HepG2 (cell line): ENCODE measurements around the gene NACC2. TPM values are rescaled to one million over a fixed set of nuclear protein-coding genes. Genes with fewer than 3 reads are reported as not detected.
A peak's percentile ranks its signal among the peaks of the same experiment; 100 is the strongest.

Experiments
- CREM ChIP-seq, 2 experiments: sonication (generic) in 1 of 2; formaldehyde crosslinking in 1 of 2; IDR thresholded peaks; 2 replicates each; pipeline versions ENCODE4 v1.4.0 to v1.6.1; 2016 to 2020; ENCODE audit warnings: antibody characterized with exemption in 1 of 2, mild to moderate bottlenecking in 1 of 2, missing genetic modification reagents in 1 of 2
- FOXA3 ChIP-seq: IDR thresholded peaks from 2 replicates; pipeline ENCODE4 v1.6.1; 2016; ENCODE audit warnings: missing genetic modification reagents, missing compliant biosample characterization
- FOXC1 ChIP-seq: sonication (generic); formaldehyde crosslinking; IDR thresholded peaks from 2 replicates; pipeline ENCODE4 v1.8.0; 2022; ENCODE audit warnings: mild to moderate bottlenecking, missing genetic modification reagents, borderline replicate concordance
- GABPA ChIP-seq, 2 experiments: IDR thresholded peaks; 2 replicates each; pipeline ENCODE4 v1.6.1; 2011 to 2016; ENCODE audit warnings: low read depth in 2 of 2, low read length in 1 of 2, missing biosample characterization in 1 of 2, missing genetic modification characterization in 1 of 2
- HDAC2 ChIP-seq: sonication (generic); formaldehyde crosslinking; IDR thresholded peaks from 2 replicates; pipeline ENCODE4 v1.4.0; 2020; ENCODE audit warnings: missing genetic modification reagents
- HNF4A ChIP-seq: sonication (generic); formaldehyde crosslinking; IDR thresholded peaks from 2 replicates; pipeline ENCODE4 v1.4.0; 2020; ENCODE audit warnings: missing genetic modification reagents
- KDM2A ChIP-seq: sonication (generic); formaldehyde crosslinking; IDR thresholded peaks from 2 replicates; pipeline ENCODE4 v1.4.0; 2020; ENCODE audit warnings: low read depth, missing genetic modification reagents, borderline replicate concordance
- KLF6 ChIP-seq: IDR thresholded peaks from 2 replicates; pipeline ENCODE4 v1.8.0; 2016; ENCODE audit warnings: missing biosample characterization, missing genetic modification reagents
- MXD4 ChIP-seq: IDR thresholded peaks from 2 replicates; pipeline ENCODE4 v1.6.1; 2016; ENCODE audit warnings: mild to moderate bottlenecking, missing biosample characterization, missing genetic modification reagents
- NCOA2 ChIP-seq: sonication (generic); formaldehyde crosslinking; IDR thresholded peaks from 2 replicates; pipeline ENCODE4 v1.8.0; 2022; ENCODE audit warnings: inconsistent platforms
- RBFOX2 ChIP-seq: fragments of 200-400 bp; formaldehyde crosslinking; IDR thresholded peaks from 2 replicates; pipeline ENCODE4 v1.6.1; 2017; ENCODE audit warnings: low read depth, mild to moderate bottlenecking, low read length
- RCOR2 ChIP-seq: IDR thresholded peaks from 2 replicates; pipeline ENCODE4 v1.6.1; 2016; ENCODE audit warnings: missing biosample characterization, missing genetic modification reagents
- SIN3A ChIP-seq: IDR thresholded peaks from 2 replicates; pipeline ENCODE4 v1.6.1; 2011; ENCODE audit warnings: low read depth, mild to moderate bottlenecking, control low read depth, low read length, borderline replicate concordance
- SNAI1 ChIP-seq: sonication (generic); formaldehyde crosslinking; IDR thresholded peaks from 2 replicates; pipeline ENCODE4 v1.5.0; 2020; ENCODE audit warnings: mild to moderate bottlenecking, missing genetic modification reagents, borderline replicate concordance
- SRY ChIP-seq: sonication (generic); formaldehyde crosslinking; IDR thresholded peaks from 2 replicates; pipeline ENCODE4 v1.8.0; 2022; ENCODE audit warnings: mild to moderate bottlenecking, missing genetic modification reagents
- STAT5B ChIP-seq: sonication (generic); formaldehyde crosslinking; IDR thresholded peaks from 2 replicates; pipeline ENCODE4 v1.4.0; 2020; ENCODE audit warnings: missing genetic modification reagents
- ZNF282 ChIP-seq: fragments of 450-650 bp; IDR thresholded peaks from 2 replicates; pipeline ENCODE4 v1.6.1; 2018; ENCODE audit not compliant: partially characterized antibody
- ZNF430 ChIP-seq: sonication (generic); formaldehyde crosslinking; IDR thresholded peaks from 2 replicates; pipeline ENCODE4 v1.9.0; 2021; ENCODE audit warnings: mild to moderate bottlenecking, missing genetic modification reagents
- ZNF562 ChIP-seq: sonication (generic); formaldehyde crosslinking; IDR thresholded peaks from 2 replicates; pipeline ENCODE4 v1.8.0; 2022; ENCODE audit warnings: missing genetic modification reagents, borderline replicate concordance
- ZNF724P ChIP-seq: sonication (generic); formaldehyde crosslinking; IDR thresholded peaks from 2 replicates; pipeline ENCODE4 v1.8.0; 2022; ENCODE audit warnings: missing genetic modification reagents, borderline replicate concordance
- ZNF792 ChIP-seq: IDR thresholded peaks from 2 replicates; pipeline ENCODE4 v1.6.1; 2016
- polyA plus RNA-seq, 8 experiments: library from polyadenylated mRNA; depleted of rRNA in 3 of 8; stranded (reverse) in 7 of 8; unstranded in 1 of 8; fragments of >200 nt; fragmentation: Illumina TruSeq in 4 of 8; extraction: Trizol in 4 of 8; gene quantifications; 2 replicates each; pipeline versions ENCODE4 v1.2.1 to v1.2.3, GENCODE V29; 2011 to 2016; ENCODE audit warnings: low read depth in 4 of 8, missing spikeins in 1 of 8, mixed read lengths in 1 of 8; ENCODE audit not compliant: insufficient read depth in 1 of 8
- total RNA-seq, 5 experiments: library from RNA; depleted of rRNA; stranded (reverse); fragments of >200 nt; fragmentation: Illumina TruSeq; extraction: Trizol; gene quantifications; 2 replicates each; pipeline ENCODE4 v1.2.3, GENCODE V29; 2016; ENCODE audit warnings: low read depth in 1 of 5
- TF ChIP-seq, protein P1 (sequence below): sonication (generic); formaldehyde crosslinking; IDR thresholded peaks from 2 replicates; pipeline ENCODE4 v1.4.0; 2020; ENCODE audit warnings: mild to moderate bottlenecking, missing genetic modification reagents
- TF ChIP-seq, protein P2 (sequence below): sonication (generic); formaldehyde crosslinking; IDR thresholded peaks from 2 replicates; pipeline ENCODE4 v1.8.0; 2022; ENCODE audit warnings: mild to moderate bottlenecking, missing genetic modification reagents
- TF ChIP-seq, protein P3 (sequence below): sonication (generic); formaldehyde crosslinking; IDR thresholded peaks from 2 replicates; pipeline ENCODE4 v1.4.0; 2020; ENCODE audit warnings: mild to moderate bottlenecking, missing genetic modification reagents

NACC2 gene
- total and polyA plus RNA-seq, 2 of the 13 experiments (the other 11 are each of a cell fraction or from before 2014, with no cell fraction given), result 5.9 to 12.3 TPM

DNA sequence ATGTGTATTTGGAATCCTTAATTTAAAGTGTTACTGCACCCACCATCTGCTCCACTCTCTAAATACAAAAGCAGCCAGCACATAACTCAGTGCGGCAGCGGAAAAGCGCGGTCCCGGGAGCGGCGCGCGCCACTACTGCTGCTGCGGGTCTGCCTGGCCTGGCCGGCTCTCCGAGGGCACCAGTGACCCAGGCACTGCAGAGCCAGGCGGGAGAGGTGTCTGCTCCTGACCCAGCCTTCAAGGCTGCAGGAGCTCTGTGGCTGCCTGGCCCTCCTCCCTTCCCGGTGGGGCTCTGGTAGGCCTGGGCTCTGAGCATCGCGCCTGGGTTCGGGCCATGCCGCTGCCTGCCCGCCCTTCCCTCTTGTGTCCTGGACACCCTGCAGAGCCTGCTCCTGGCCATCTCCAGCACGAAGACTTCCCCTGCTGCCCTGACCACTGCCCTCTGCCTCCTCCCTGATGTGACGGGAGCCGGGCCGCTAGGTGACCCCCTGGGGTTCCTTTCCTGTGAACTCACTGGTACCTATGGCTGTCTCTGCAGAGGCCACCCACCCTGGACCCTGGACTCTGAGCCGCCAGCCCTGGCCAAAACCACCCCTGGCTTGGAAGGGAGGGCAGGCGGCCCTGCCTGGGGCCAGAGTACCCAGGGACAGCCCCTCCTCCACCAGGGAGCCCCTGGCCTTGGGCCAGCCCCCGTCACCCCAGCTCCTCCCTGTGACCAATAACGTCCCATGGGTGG lies 101.2 kb downstream of the NACC2 start (continued):
- TF ChIP-seq, protein P1, sequence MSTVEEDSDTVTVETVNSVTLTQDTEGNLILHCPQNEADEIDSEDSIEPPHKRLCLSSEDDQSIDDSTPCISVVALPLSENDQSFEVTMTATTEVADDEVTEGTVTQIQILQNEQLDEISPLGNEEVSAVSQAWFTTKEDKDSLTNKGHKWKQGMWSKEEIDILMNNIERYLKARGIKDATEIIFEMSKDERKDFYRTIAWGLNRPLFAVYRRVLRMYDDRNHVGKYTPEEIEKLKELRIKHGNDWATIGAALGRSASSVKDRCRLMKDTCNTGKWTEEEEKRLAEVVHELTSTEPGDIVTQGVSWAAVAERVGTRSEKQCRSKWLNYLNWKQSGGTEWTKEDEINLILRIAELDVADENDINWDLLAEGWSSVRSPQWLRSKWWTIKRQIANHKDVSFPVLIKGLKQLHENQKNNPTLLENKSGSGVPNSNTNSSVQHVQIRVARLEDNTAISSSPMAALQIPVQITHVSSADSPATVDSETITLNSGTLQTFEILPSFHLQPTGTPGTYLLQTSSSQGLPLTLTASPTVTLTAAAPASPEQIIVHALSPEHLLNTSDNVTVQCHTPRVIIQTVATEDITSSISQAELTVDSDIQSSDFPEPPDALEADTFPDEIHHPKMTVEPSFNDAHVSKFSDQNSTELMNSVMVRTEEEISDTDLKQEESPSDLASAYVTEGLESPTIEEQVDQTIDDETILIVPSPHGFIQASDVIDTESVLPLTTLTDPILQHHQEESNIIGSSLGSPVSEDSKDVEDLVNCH (CRISPR knock-in tag), result no peak
- TF ChIP-seq MXD4 (CRISPR knock-in tag) (peak; percentile 64), ZNF792 (CRISPR knock-in tag) (peak; percentile 88), SIN3A (0 out of 2 replicates have a peak, but pooled peaks have one; percentile 35), SRY (CRISPR knock-in tag) (no peak), ZNF724P (CRISPR knock-in tag) (no peak), CREM (IDR thresholded peaks at IDR 0.05) (peak; percentile 77), CREM (CRISPR knock-in tag; IDR thresholded peaks at IDR 0.05) (no peak), STAT5B (no peak), FOXC1 (CRISPR knock-in tag) (peak; percentile 72), FOXA3 (CRISPR knock-in tag) (peak; percentile 52; the same call in 1 of the 2 replicates), KLF6 (CRISPR knock-in tag) (peak; percentile 61; the same call in 1 of the 2 replicates), KDM2A (CRISPR knock-in tag) (peak; percentile 79; the same call in 1 of the 2 replicates), HDAC2 (CRISPR knock-in tag) (peak; percentile 90), SNAI1 (CRISPR knock-in tag) (peak; percentile 84; the same call in 1 of the 2 replicates), HNF4A (CRISPR knock-in tag) (peak; percentile 97), RCOR2 (CRISPR knock-in tag) (peak; percentile 25; the same call in 1 of the 2 replicates), GABPA (IDR thresholded peaks at IDR 0.05; ENCODE audit: low read depth, low read length) (no peak), GABPA (CRISPR knock-in tag; IDR thresholded peaks at IDR 0.05; ENCODE audit: low read depth) (peak; percentile 40; the same call in 1 of the 2 replicates), ZNF562 (CRISPR knock-in tag) (no peak), NCOA2 (peak; percentile 76; the same call in 1 of the 2 replicates), ZNF282 (no peak), RBFOX2 (peak; percentile 77), ZNF430 (CRISPR knock-in tag) (no peak)
- TF ChIP-seq, protein P2, sequence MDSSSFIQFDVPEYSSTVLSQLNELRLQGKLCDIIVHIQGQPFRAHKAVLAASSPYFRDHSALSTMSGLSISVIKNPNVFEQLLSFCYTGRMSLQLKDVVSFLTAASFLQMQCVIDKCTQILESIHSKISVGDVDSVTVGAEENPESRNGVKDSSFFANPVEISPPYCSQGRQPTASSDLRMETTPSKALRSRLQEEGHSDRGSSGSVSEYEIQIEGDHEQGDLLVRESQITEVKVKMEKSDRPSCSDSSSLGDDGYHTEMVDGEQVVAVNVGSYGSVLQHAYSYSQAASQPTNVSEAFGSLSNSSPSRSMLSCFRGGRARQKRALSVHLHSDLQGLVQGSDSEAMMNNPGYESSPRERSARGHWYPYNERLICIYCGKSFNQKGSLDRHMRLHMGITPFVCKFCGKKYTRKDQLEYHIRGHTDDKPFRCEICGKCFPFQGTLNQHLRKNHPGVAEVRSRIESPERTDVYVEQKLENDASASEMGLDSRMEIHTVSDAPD (CRISPR knock-in tag), result peak; percentile 90
- TF ChIP-seq, protein P3, sequence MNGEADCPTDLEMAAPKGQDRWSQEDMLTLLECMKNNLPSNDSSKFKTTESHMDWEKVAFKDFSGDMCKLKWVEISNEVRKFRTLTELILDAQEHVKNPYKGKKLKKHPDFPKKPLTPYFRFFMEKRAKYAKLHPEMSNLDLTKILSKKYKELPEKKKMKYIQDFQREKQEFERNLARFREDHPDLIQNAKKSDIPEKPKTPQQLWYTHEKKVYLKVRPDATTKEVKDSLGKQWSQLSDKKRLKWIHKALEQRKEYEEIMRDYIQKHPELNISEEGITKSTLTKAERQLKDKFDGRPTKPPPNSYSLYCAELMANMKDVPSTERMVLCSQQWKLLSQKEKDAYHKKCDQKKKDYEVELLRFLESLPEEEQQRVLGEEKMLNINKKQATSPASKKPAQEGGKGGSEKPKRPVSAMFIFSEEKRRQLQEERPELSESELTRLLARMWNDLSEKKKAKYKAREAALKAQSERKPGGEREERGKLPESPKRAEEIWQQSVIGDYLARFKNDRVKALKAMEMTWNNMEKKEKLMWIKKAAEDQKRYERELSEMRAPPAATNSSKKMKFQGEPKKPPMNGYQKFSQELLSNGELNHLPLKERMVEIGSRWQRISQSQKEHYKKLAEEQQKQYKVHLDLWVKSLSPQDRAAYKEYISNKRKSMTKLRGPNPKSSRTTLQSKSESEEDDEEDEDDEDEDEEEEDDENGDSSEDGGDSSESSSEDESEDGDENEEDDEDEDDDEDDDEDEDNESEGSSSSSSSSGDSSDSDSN (CRISPR knock-in tag), result peak; percentile 92
